WTC11 (cell line): Measurements from ENCODE around the gene EIF4E1B. TPM values are rescaled to one million over a fixed set of nuclear protein-coding genes. Genes with fewer than 3 reads are reported as not detected.

Experiments
- ATAC-seq: fragments of 200-7000 bp; cut with Tn5 transposase; 2 replicates; pipeline ENCODE4 v1.10.0; 2021; ENCODE audit warnings: mild to moderate bottlenecking, moderate library complexity
- CTCF ChIA-PET: fragments of 300-600 bp; sonication (Branson Sonifier 250); formaldehyde crosslinking; loops from one replicate; lab custom pipeline; 2021; ENCODE audit warnings: antibody characterized with exemption; lab: Charles Lee
- POLR2A ChIA-PET: fragments of 350-600 bp; sonication (Branson Sonifier 250); formaldehyde crosslinking; loops from one replicate; lab custom pipeline; 2021; ENCODE audit warnings: antibody characterized with exemption; lab: Charles Lee
- DNase-seq: peaks from one replicate; pipeline ENCODE4 v3.0.0; 2021; ENCODE audit warnings: low spot score
- H3K27ac Mint-ChIP-seq: 2 replicates; pipeline ENCODE4 v1.8.0; 2021; ENCODE audit warnings: mixed read lengths
- H3K27me3 Mint-ChIP-seq: 2 replicates; pipeline ENCODE4 v1.8.0; 2021; ENCODE audit warnings: low read depth, mild to moderate bottlenecking, moderate library complexity, mixed read lengths
- H3K36me3 Mint-ChIP-seq: 2 replicates; pipeline ENCODE4 v1.8.0; 2021; ENCODE audit warnings: mixed read lengths
- H3K4me1 Mint-ChIP-seq: 2 replicates; pipeline ENCODE4 v1.8.0; 2022; ENCODE audit warnings: mixed read lengths
- H3K4me3 Mint-ChIP-seq: 2 replicates; pipeline ENCODE4 v1.8.0; 2021; ENCODE audit warnings: mild to moderate bottlenecking, moderate library complexity, mixed read lengths
- H3K9me3 Mint-ChIP-seq: 2 replicates; pipeline ENCODE4 v1.8.0; 2021; ENCODE audit warnings: mixed read lengths
- CDX4 ChIP-seq: fragments of 250-450 bp; sonication (Bioruptor Pico); IDR thresholded peaks from 2 replicates; pipeline ENCODE4 v1.9.0; 2021; ENCODE audit warnings: moderate library complexity, mild to moderate bottlenecking, inconsistent platforms, borderline replicate concordance
- CREM ChIP-seq: sonication (generic); formaldehyde crosslinking; IDR thresholded peaks from 2 replicates; pipeline ENCODE4 v1.8.1; 2022; ENCODE audit warnings: mild to moderate bottlenecking, missing genetic modification reagents, moderate library complexity
- E2F1 ChIP-seq: sonication (generic); formaldehyde crosslinking; IDR thresholded peaks from 2 replicates; pipeline ENCODE4 v1.8.0; 2022; ENCODE audit warnings: mild to moderate bottlenecking, missing genetic modification reagents
- ESRRA ChIP-seq: sonication (generic); formaldehyde crosslinking; IDR thresholded peaks from 2 replicates; pipeline ENCODE4 v1.8.1; 2022; ENCODE audit warnings: mild to moderate bottlenecking, missing genetic modification reagents, borderline replicate concordance
- KAT7 ChIP-seq: sonication (generic); formaldehyde crosslinking; IDR thresholded peaks from 2 replicates; pipeline ENCODE4 v1.8.1; 2023; ENCODE audit warnings: missing genetic modification reagents, mild to moderate bottlenecking, borderline replicate concordance
- ZBTB43 ChIP-seq: sonication (generic); formaldehyde crosslinking; IDR thresholded peaks from 2 replicates; pipeline ENCODE4 v1.8.1; 2023; ENCODE audit warnings: mild to moderate bottlenecking, missing genetic modification reagents
- ZNF396 ChIP-seq: fragments of 250-450 bp; sonication (Bioruptor Pico); IDR thresholded peaks from 2 replicates; pipeline ENCODE4 v1.8.0; 2021; ENCODE audit warnings: mild to moderate bottlenecking, moderate library complexity, borderline replicate concordance
- ZNF532 ChIP-seq: fragments of 250-450 bp; sonication (Bioruptor Pico); IDR thresholded peaks from 2 replicates; pipeline ENCODE4 v1.9.0; 2021; ENCODE audit warnings: mild to moderate bottlenecking, borderline replicate concordance
- total RNA-seq: library from RNA; stranded (reverse); gene quantifications from 3 replicates; pipeline ENCODE4 v1.2.3, GENCODE V29; 2021
- TF ChIP-seq, protein P1 (sequence below): sonication (generic); formaldehyde crosslinking; conservative IDR thresholded peaks from 2 replicates; pipeline ENCODE4 v1.8.1; 2023; ENCODE audit warnings: mild to moderate bottlenecking, low read depth, missing genetic modification reagents, moderate library complexity
- TF ChIP-seq, protein P2 (sequence below): sonication (generic); formaldehyde crosslinking; IDR thresholded peaks from 2 replicates; pipeline ENCODE4 v1.8.0; 2022; ENCODE audit warnings: mild to moderate bottlenecking, missing genetic modification reagents
- TF ChIP-seq, protein P3 (sequence below): sonication (generic); formaldehyde crosslinking; IDR thresholded peaks from 2 replicates; pipeline ENCODE4 v1.8.0; 2023; ENCODE audit warnings: mild to moderate bottlenecking, missing genetic modification reagents

EIF4E1B gene
- total RNA-seq, 1 experiment from 2014 or later, result 0.74 TPM

- TF ChIP-seq, protein P1, sequence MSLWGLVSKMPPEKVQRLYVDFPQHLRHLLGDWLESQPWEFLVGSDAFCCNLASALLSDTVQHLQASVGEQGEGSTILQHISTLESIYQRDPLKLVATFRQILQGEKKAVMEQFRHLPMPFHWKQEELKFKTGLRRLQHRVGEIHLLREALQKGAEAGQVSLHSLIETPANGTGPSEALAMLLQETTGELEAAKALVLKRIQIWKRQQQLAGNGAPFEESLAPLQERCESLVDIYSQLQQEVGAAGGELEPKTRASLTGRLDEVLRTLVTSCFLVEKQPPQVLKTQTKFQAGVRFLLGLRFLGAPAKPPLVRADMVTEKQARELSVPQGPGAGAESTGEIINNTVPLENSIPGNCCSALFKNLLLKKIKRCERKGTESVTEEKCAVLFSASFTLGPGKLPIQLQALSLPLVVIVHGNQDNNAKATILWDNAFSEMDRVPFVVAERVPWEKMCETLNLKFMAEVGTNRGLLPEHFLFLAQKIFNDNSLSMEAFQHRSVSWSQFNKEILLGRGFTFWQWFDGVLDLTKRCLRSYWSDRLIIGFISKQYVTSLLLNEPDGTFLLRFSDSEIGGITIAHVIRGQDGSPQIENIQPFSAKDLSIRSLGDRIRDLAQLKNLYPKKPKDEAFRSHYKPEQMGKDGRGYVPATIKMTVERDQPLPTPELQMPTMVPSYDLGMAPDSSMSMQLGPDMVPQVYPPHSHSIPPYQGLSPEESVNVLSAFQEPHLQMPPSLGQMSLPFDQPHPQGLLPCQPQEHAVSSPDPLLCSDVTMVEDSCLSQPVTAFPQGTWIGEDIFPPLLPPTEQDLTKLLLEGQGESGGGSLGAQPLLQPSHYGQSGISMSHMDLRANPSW (CRISPR knock-in tag), result no peak
- TF ChIP-seq, protein P2, sequence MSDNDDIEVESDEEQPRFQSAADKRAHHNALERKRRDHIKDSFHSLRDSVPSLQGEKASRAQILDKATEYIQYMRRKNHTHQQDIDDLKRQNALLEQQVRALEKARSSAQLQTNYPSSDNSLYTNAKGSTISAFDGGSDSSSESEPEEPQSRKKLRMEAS, result no peak
- TF ChIP-seq ZNF396 (CRISPR knock-in tag), result no peak
- TF ChIP-seq E2F1 (CRISPR knock-in tag), result no peak
- TF ChIP-seq ZNF532 (CRISPR knock-in tag), result no peak
- no peak for TF ChIP-seq ESRRA
Measured at GRCh38 chr5:176628406-176629228, 1.9 kb upstream of the EIF4E1B start (continued).

DNA sequence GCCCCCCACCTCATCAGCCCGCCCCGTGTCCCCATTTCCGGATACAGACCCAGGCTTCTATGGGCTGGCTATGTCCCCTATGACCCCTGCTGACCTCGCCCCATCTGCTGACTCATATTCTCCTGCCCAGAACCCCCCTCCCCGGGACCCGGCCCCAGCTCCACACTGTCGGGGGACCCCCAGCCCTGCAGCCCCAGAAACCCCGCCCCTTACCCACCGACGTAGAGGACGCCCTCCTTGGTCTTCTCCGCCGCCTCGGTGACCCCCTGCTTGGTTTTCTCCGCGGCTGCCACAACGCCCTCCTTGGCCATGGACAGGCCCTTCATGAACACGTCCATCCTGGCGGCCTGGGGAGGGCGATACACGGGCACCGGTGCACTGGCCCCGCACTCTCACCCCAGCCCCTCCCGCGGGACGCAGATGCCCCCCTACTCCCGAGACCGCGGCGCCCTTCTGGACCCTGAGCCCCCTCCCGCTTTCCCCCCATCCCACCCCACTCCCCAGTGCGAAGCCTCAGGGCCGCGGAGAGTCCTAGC, 1.1 kb upstream of the EIF4E1B start:
- ATAC-seq (no peak), DNase-seq (no peak)
- Mint-ChIP-seq H3K36me3 (no peaks in the 10 kb centered on the region), H3K27ac (no peak overlapping the region), H3K9me3 (no peaks in the 10 kb centered on the region), H3K4me3 (peak overlapping the region; percentile 76), H3K4me1 (peaks cover 35% of the 10 kb centered on the region), H3K27me3 (peaks cover 51% of the 10 kb centered on the region)
- peak; percentile 1; the same call in 1 of the 2 replicates for TF ChIP-seq KAT7 (CRISPR knock-in tag)
- TF ChIP-seq CDX4, result no peak
- CTCF ChIA-PET, result interaction anchor here (1.0 to 3.5 kb wide), 5 partner anchors 8 to 214 kb away, joined by 4 to 22 read pairs (median 10); partner anchors contain the start of genes FAF2 and TSPAN17
- POLR2A ChIA-PET, result no interaction called here

DNA sequence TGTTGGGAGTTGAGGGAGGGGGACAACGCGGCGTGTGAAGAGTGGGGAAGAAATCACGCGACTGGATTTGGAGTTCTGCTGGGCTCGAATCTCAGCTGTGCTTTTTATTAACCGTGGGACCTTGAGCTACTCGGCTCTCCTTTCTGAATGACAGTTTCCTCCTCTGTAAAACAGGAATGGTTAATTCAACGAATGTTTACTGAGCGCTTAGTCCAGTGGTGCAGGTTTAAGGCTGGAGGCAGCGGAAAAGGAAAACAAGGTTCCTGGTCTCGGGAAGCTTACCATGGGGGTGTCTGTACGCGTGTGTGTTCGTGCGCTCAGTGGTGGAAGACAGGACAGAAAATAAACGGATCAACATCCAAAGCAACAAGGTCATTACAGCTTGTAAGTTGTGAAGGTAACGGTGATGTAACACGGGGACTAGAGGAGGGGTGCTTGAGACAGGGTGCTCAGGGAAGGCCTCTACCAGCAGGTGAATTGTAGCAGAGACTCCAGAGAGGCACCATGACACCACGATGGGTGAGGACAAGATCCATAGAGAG, 277 bp downstream of the EIF4E1B start:
- Mint-ChIP-seq H3K9me3 (peaks cover 7% of the 10 kb centered on the region), H3K36me3 (no peaks in the 10 kb centered on the region), H3K27me3 (peaks cover 58% of the 10 kb centered on the region)
- no peak for TF ChIP-seq ZBTB43 (CRISPR knock-in tag)
- TF ChIP-seq, protein P3, sequence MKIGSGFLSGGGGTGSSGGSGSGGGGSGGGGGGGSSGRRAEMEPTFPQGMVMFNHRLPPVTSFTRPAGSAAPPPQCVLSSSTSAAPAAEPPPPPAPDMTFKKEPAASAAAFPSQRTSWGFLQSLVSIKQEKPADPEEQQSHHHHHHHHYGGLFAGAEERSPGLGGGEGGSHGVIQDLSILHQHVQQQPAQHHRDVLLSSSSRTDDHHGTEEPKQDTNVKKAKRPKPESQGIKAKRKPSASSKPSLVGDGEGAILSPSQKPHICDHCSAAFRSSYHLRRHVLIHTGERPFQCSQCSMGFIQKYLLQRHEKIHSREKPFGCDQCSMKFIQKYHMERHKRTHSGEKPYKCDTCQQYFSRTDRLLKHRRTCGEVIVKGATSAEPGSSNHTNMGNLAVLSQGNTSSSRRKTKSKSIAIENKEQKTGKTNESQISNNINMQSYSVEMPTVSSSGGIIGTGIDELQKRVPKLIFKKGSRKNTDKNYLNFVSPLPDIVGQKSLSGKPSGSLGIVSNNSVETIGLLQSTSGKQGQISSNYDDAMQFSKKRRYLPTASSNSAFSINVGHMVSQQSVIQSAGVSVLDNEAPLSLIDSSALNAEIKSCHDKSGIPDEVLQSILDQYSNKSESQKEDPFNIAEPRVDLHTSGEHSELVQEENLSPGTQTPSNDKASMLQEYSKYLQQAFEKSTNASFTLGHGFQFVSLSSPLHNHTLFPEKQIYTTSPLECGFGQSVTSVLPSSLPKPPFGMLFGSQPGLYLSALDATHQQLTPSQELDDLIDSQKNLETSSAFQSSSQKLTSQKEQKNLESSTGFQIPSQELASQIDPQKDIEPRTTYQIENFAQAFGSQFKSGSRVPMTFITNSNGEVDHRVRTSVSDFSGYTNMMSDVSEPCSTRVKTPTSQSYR (CRISPR knock-in tag), result no peak
- TF ChIP-seq CREM (CRISPR knock-in tag), result no peak
- TF ChIP-seq, all 79 proteins: peak for 0
- Mint-ChIP-seq H3K4me3 (peak overlapping the region; percentile 74), H3K27ac (no peak overlapping the region), H3K4me1 (peaks cover 41% of the 10 kb centered on the region)
- ChIA-PET POLR2A (interaction anchor here (0.5 to 1.0 kb wide), 2 partner anchors 16 to 93 kb away, joined by 3 read pairs; partner anchors contain the start of genes RNF44 and TSPAN17), CTCF (interaction anchor here (0.7 to 3.5 kb wide), 19 partner anchors 9 to 455 kb away, joined by 3 to 22 read pairs (median 4); partner anchors contain the start of genes FAF2, TSPAN17 and ZNF346)
- ATAC-seq (no peak), DNase-seq (no peak)
